ENCODE measurements around the gene PPP2R5E. TPM values are rescaled to one million over a fixed set of nuclear protein-coding genes. Genes with fewer than 3 reads are reported as not detected.

Gene PPP2R5E
- polyA plus RNA-seq, 3 donors, result 8.9 to 26.3 (median 15.1) TPM

- Histone ChIP-seq H3K36me3 (replicated peaks in 1 of 2; ENCODE audit: control insufficient read depth in 1 of 2, insufficient read depth in 2 of 2, low read length in 2 of 2) (no peaks in the 10 kb centered on the region), H4K20me1 (ENCODE audit: insufficient read depth, low read length) (peaks cover 96% of the 10 kb centered on the region), H3K9me3 (replicated peaks in 1 of 2; ENCODE audit: control insufficient read depth in 1 of 2, insufficient read depth in 1 of 2, low read length in 2 of 2) (no peaks in the 10 kb centered on the region), H3K9ac (ENCODE audit: insufficient read depth, low read length, poor library complexity, severe bottlenecking) (no peak overlapping the region), H3K4me1 (ENCODE audit: control insufficient read depth in 1 of 2, insufficient read depth in 2 of 2, low read length in 2 of 2) (peaks cover 16 to 23% of the 10 kb centered on the region in 2 donors), H3K4me3 (replicated peaks in 1 of 3; ENCODE audit: low read depth in 2 of 3, low read length in 3 of 3) (no peak overlapping the region), H2AFZ (ENCODE audit: insufficient read depth, low read depth, low read length, poor library complexity, severe bottlenecking) (no peak overlapping the region), H3K27me3 (ENCODE audit: control insufficient read depth in 2 of 2, insufficient read depth in 2 of 2, low read length in 2 of 2) (no peaks in the 10 kb centered on the region), H3K79me2 (ENCODE audit: insufficient read depth, low read length) (peaks cover 94% of the 10 kb centered on the region), H3K4me2 (replicated peaks; ENCODE audit: extremely low read depth, low read length, poor library complexity, severe bottlenecking) (no peak overlapping the region), H3K27ac (ENCODE audit: low read depth in 1 of 2, low read length in 2 of 2) (peak overlapping the region in 1 of 2 donors; percentile 12)
- peak overlapping the region in 3 of 7 donors; percentile 7 to 36 (median 31) for H3K27ac Mint-ChIP-seq
- no peak overlapping the region for H3K4me3 Mint-ChIP-seq
- WGBS (ENCODE audit: insufficient coverage), result 96% methylated on average over 7 of the region's 7 CpGs
- H3K27me3 Mint-ChIP-seq (ENCODE audit: low read depth in 3 of 3), result peaks cover 0 to 5% (median 2%) of the 10 kb centered on the region in 3 donors
- intact Hi-C loops (cut with micrococcal nuclease), result no loop called here
- no peaks in the 10 kb centered on the region for H3K36me3 Mint-ChIP-seq
- TF ChIP-seq CTCF (IDR thresholded peaks at IDR 0.05), result no peak
- H3K9me3 Mint-ChIP-seq, result no peaks in the 10 kb centered on the region
- DNase-seq, result no peak
- peaks cover 32% of the 10 kb centered on the region for H3K4me1 Mint-ChIP-seq
Observed at GRCh38 chr14:63483315-63483714, 59.9 kb downstream of the PPP2R5E start.

- H3K27ac ChIP-seq (ENCODE audit: low read depth in 1 of 2, low read length in 2 of 2), result peak overlapping the region in 1 of 2 donors; percentile 33
- peak overlapping the region; percentile 15 to 75 (median 46) for H3K27ac Mint-ChIP-seq
- no peak for DNase-seq
- peaks cover 90% of the 10 kb centered on the region for H4K20me1 ChIP-seq (ENCODE audit: insufficient read depth, low read length)
- H2AFZ ChIP-seq (ENCODE audit: insufficient read depth, low read depth, low read length, poor library complexity, severe bottlenecking), result no peak overlapping the region
- TF ChIP-seq CTCF (IDR thresholded peaks at IDR 0.05), result no peak
- no peak overlapping the region for H3K4me3 ChIP-seq (replicated peaks in 1 of 3; ENCODE audit: low read depth in 2 of 3, low read length in 3 of 3)
- intact Hi-C loops (cut with micrococcal nuclease), result no loop called here
- H3K36me3 Mint-ChIP-seq, result no peaks in the 10 kb centered on the region
- H3K9me3 ChIP-seq (replicated peaks in 1 of 2; ENCODE audit: control insufficient read depth in 1 of 2, insufficient read depth in 1 of 2, low read length in 2 of 2), result no peaks in the 10 kb centered on the region
- no peak overlapping the region for H3K9ac ChIP-seq (ENCODE audit: insufficient read depth, low read length, poor library complexity, severe bottlenecking)
- H3K4me2 ChIP-seq (replicated peaks; ENCODE audit: extremely low read depth, low read length, poor library complexity, severe bottlenecking), result no peak overlapping the region
- no peak overlapping the region for H3K4me3 Mint-ChIP-seq
- peaks cover 86% of the 10 kb centered on the region for H3K79me2 ChIP-seq (ENCODE audit: insufficient read depth, low read length)
- no peaks in the 10 kb centered on the region for H3K36me3 ChIP-seq (replicated peaks in 1 of 2; ENCODE audit: control insufficient read depth in 1 of 2, insufficient read depth in 2 of 2, low read length in 2 of 2)
- WGBS (ENCODE audit: insufficient coverage), result 66% methylated on average over 3 of the region's 4 CpGs
- H3K4me1 Mint-ChIP-seq, result peaks cover 30% of the 10 kb centered on the region
- H3K4me1 ChIP-seq (ENCODE audit: control insufficient read depth in 1 of 2, insufficient read depth in 2 of 2, low read length in 2 of 2), result peaks cover 12 to 20% of the 10 kb centered on the region in 2 donors
- peaks cover 0 to 2% (median 2%) of the 10 kb centered on the region in 3 donors for H3K27me3 Mint-ChIP-seq (ENCODE audit: low read depth in 3 of 3)
- H3K9me3 Mint-ChIP-seq, result no peaks in the 10 kb centered on the region
- H3K27me3 ChIP-seq (ENCODE audit: control insufficient read depth in 2 of 2, insufficient read depth in 2 of 2, low read length in 2 of 2), result no peaks in the 10 kb centered on the region
Observed at GRCh38 chr14:63480599-63480998, 62.6 kb downstream of the PPP2R5E start.
